GM12878 (cell line): ENCODE measurements around the gene PATZ1. TPM values are rescaled to one million over a fixed set of nuclear protein-coding genes. Genes with fewer than 3 reads are reported as not detected.

ENCODE experiments used
- ATAC-seq: fragments of 200-7000 bp; cut with Tn5 transposase; 3 replicates; pipeline ENCODE4 v1.9.1; 2020; ENCODE audit warnings: mild to moderate bottlenecking, moderate library complexity
- BruUV-seq: library from RNA; stranded (reverse); fragments of 400-500 nt; replicated peaks from 2 replicates; lab custom pipeline; 2021; lab: Mats Ljungman, UMichigan
- CTCF ChIA-PET: fragments of 300-600 bp; sonication (Branson Sonifier 250); formaldehyde crosslinking; extraction: SDS; loops from one replicate; lab custom pipeline; 2021; ENCODE audit warnings: inconsistent platforms; lab: Yijun Ruan, JAX
- POLR2A ChIA-PET: fragments of 350-600 bp; formaldehyde crosslinking; extraction: SDS; loops from one replicate; lab custom pipeline; 2021; ENCODE audit warnings: inconsistent platforms; lab: Charles Lee
- RAD21 ChIA-PET: fragments of 300-600 bp; sonication (Branson Sonifier 250); formaldehyde crosslinking; loops from one replicate; lab custom pipeline; 2023; ENCODE audit warnings: antibody characterized with exemption; ENCODE audit not compliant: unreplicated experiment; lab: Charles Lee
- SMC1A ChIA-PET: fragments of 300-600 bp; sonication (Branson Sonifier 250); formaldehyde crosslinking; loops from one replicate; lab custom pipeline; 2023; ENCODE audit not compliant: unreplicated experiment, uncharacterized antibody; lab: Charles Lee
- DNase-seq: peaks from one replicate; pipeline ENCODE4 v3.0.0-alpha.2; 2011; ENCODE audit warnings: low read depth, low spot score
- FAIRE-seq: peaks from 3 replicates; lab custom pipeline; 2011; peaks lifted over from hg19 to GRCh38; lab: Jason Lieb, UNC
- H2AFZ ChIP-seq: 2 replicates; pipeline ENCODE4 v1.6.0; 2011; ENCODE audit warnings: low read depth, low read length, control low read depth; ENCODE audit not compliant: control insufficient read depth
- H3K27ac ChIP-seq: 2 replicates; pipeline ENCODE4 v1.5.1; 2011; ENCODE audit warnings: control low read depth; ENCODE audit not compliant: control insufficient read depth, insufficient read depth
- H3K27me3 ChIP-seq, 2 experiments: replicated peaks in 1 of 2; 2 replicates each; pipeline versions ENCODE4 v1.6.0 to v1.6.1; 2011; ENCODE audit warnings: low read length in 1 of 2; ENCODE audit not compliant: control insufficient read depth in 2 of 2, insufficient read depth in 2 of 2
- H3K36me3 ChIP-seq, 2 experiments: 2 replicates each; pipeline ENCODE4 v1.5.1; 2011; ENCODE audit warnings: low read length in 1 of 2; ENCODE audit not compliant: control insufficient read depth in 2 of 2, insufficient read depth in 2 of 2
- H3K4me1 ChIP-seq: 2 replicates; pipeline ENCODE4 v1.6.1; 2011; ENCODE audit warnings: mild to moderate bottlenecking, low read length, moderate library complexity, mixed read lengths; ENCODE audit not compliant: control insufficient read depth, insufficient read depth
- H3K4me2 ChIP-seq: 2 replicates; pipeline ENCODE4 v1.6.0; 2011; ENCODE audit warnings: control low read depth; ENCODE audit not compliant: control insufficient read depth, insufficient read depth
- H3K4me3 ChIP-seq: fragments of 200-600 bp; sonication (generic); 2 replicates; pipeline ENCODE4 v1.5.1; 2016
- H3K79me2 ChIP-seq: 2 replicates; pipeline ENCODE4 v1.6.0; 2011; ENCODE audit warnings: low read length; ENCODE audit not compliant: control insufficient read depth, insufficient read depth
- H3K9ac ChIP-seq: 2 replicates; pipeline ENCODE4 v1.8.0; 2011; ENCODE audit warnings: low read length, control low read depth, mixed read lengths; ENCODE audit not compliant: control insufficient read depth, insufficient read depth
- H3K9me3 ChIP-seq: replicated peaks from 3 replicates; pipeline ENCODE4 v1.5.1; 2011; ENCODE audit warnings: mild to moderate bottlenecking, low read length; ENCODE audit not compliant: control insufficient read depth, insufficient read depth
- H4K20me1 ChIP-seq: 2 replicates; pipeline ENCODE4 v1.6.0; 2011; ENCODE audit not compliant: control insufficient read depth, insufficient read depth
- CHD1 ChIP-seq: IDR thresholded peaks from 2 replicates; pipeline ENCODE4 v1.6.1; 2012; ENCODE audit warnings: low read depth, low read length, improper control_type of control experiment
- CREM ChIP-seq: IDR thresholded peaks from 2 replicates; pipeline ENCODE4 v1.6.1; 2014; ENCODE audit warnings: antibody characterized with exemption, low read depth
- EED ChIP-seq: sonication (generic); IDR thresholded peaks from 2 replicates; pipeline ENCODE4 v1.6.1; 2016; ENCODE audit warnings: antibody characterized with exemption, low read depth
- IKZF2 ChIP-seq, 2 experiments: fragments of 450-650 bp; IDR thresholded peaks; 2 replicates each; pipeline ENCODE4 v1.6.1; 2017; ENCODE audit warnings: mild to moderate bottlenecking in 2 of 2, moderate library complexity in 2 of 2
- IRF4 ChIP-seq: IDR thresholded peaks from 2 replicates; pipeline ENCODE4 v1.6.1; 2011; ENCODE audit warnings: low read depth, low read length
- LARP7 ChIP-seq: fragments of 450-650 bp; IDR thresholded peaks from 2 replicates; pipeline ENCODE4 v1.6.1; 2017; ENCODE audit warnings: mild to moderate bottlenecking
- MAX ChIP-seq: IDR thresholded peaks from 2 replicates; pipeline ENCODE4 v1.6.1; 2012; ENCODE audit warnings: low read depth, low read length, improper control_type of control experiment
- MXI1 ChIP-seq: fragments of 150-350 bp; IDR thresholded peaks from 2 replicates; pipeline ENCODE4 v1.6.1; 2011; ENCODE audit warnings: low read depth, mild to moderate bottlenecking, inconsistent platforms, low read length, improper control_type of control experiment
- NBN ChIP-seq: fragments of 450-650 bp; IDR thresholded peaks from 2 replicates; pipeline ENCODE4 v1.6.1; 2016
- NFYB ChIP-seq: IDR thresholded peaks from 2 replicates; pipeline ENCODE4 v1.6.1; 2011; ENCODE audit warnings: low read depth, mild to moderate bottlenecking, low read length, improper control_type of control experiment, moderate library complexity; ENCODE audit not compliant: insufficient read depth
- POLR2AphosphoS5 ChIP-seq: IDR thresholded peaks from 2 replicates; pipeline ENCODE4 v1.6.1; 2011; ENCODE audit warnings: mild to moderate bottlenecking, low read length, inconsistent platforms
- RAD21 ChIP-seq: IDR thresholded peaks from 2 replicates; pipeline ENCODE4 v1.6.1; 2011; ENCODE audit warnings: mild to moderate bottlenecking, low read depth, low read length, moderate library complexity; ENCODE audit not compliant: insufficient read depth
- SIN3A ChIP-seq: IDR thresholded peaks from 2 replicates; pipeline ENCODE4 v1.6.1; 2012; ENCODE audit warnings: low read depth, low read length, improper control_type of control experiment
- SMAD1 ChIP-seq: fragments of 450-650 bp; IDR thresholded peaks from 2 replicates; pipeline ENCODE4 v1.6.1; 2018; ENCODE audit warnings: mild to moderate bottlenecking, low read depth; ENCODE audit not compliant: partially characterized antibody
- SMARCA5 ChIP-seq: fragments of 450-650 bp; IDR thresholded peaks from 2 replicates; pipeline ENCODE4 v1.6.1; 2017; ENCODE audit warnings: mild to moderate bottlenecking
- SP1 ChIP-seq: IDR thresholded peaks from one replicate; pipeline ENCODE4 v1.6.1; 2011; ENCODE audit warnings: low read depth, low read length
- TAF1 ChIP-seq: IDR thresholded peaks from 2 replicates; pipeline ENCODE4 v1.6.1; 2011; ENCODE audit warnings: mild to moderate bottlenecking, low read depth, low read length, borderline replicate concordance
- TARDBP ChIP-seq: IDR thresholded peaks from 2 replicates; pipeline ENCODE4 v1.6.1; 2016; ENCODE audit warnings: borderline replicate concordance
- TCF12 ChIP-seq: IDR thresholded peaks from 2 replicates; pipeline ENCODE4 v1.6.1; 2011; ENCODE audit warnings: low read depth, mild to moderate bottlenecking, low read length
- TCF3 ChIP-seq: IDR thresholded peaks from 2 replicates; pipeline ENCODE4 v1.6.1; 2012; ENCODE audit warnings: low read depth, mild to moderate bottlenecking, low read length, borderline replicate concordance; ENCODE audit not compliant: insufficient read depth
- WRNIP1 ChIP-seq: IDR thresholded peaks from 2 replicates; pipeline ENCODE4 v1.6.1; 2011; ENCODE audit warnings: low read depth, low read length, improper control_type of control experiment, borderline replicate concordance
- WGBS: methylation state at CpG from one replicate; pipeline ENCODE4 v1.1.6; 2016; ENCODE audit warnings: low lambda C conversion rate; ENCODE audit not compliant: insufficient replicate concordance, insufficient coverage; ENCODE audit errors: missing lambda C conversion rate; 5-methylcytosine and 5-hydroxymethylcytosine counted together
- in situ Hi-C: fragments of 300-500 bp; cut with MboI; formaldehyde crosslinking; loops from 9 replicates; pipeline ENCODE4 v1.14.3; 2018; ENCODE audit warnings: mixed read lengths
- intact Hi-C: fragments of 100-400 bp; cut with micrococcal nuclease; formaldehyde crosslinking; loops from one replicate; pipeline ENCODE4 v1.14.2; 2022; ENCODE audit not compliant: unreplicated experiment
- polyA plus RNA-seq, 11 experiments: library from polyadenylated mRNA; depleted of rRNA in 4 of 11; unstranded in 6 of 11; stranded (reverse) in 5 of 11; fragments of >200 nt; fragmentation: Nextera tagmentation in 4 of 11; fragmentation: Illumina TruSeq in 1 of 11; extraction: Ambion mirVana in 4 of 11; extraction: Trizol in 1 of 11; gene quantifications; 1 replicate in 1 of 11; 2 replicates in 10 of 11; pipeline versions ENCODE4 v1.2.1 to v1.2.3, GENCODE V29; 2011 to 2016; ENCODE audit warnings: inconsistent platforms in 2 of 11, missing spikeins in 2 of 11, low read depth in 1 of 11
- total RNA-seq, 4 experiments: library from RNA; depleted of rRNA in 3 of 4; stranded (reverse); fragments of >200 nt in 3 of 4; fragmentation: Illumina TruSeq in 1 of 4; extraction: Trizol in 1 of 4; gene quantifications; 2 replicates each; pipeline versions ENCODE4 v1.2.1 to v1.2.3, GENCODE V29; 2013 to 2021
- TF ChIP-seq, protein P1 (sequence below): IDR thresholded peaks from 2 replicates; pipeline ENCODE4 v1.6.1; 2011; ENCODE audit warnings: borderline replicate concordance, low read depth, mild to moderate bottlenecking, moderate library complexity, low read length; ENCODE audit not compliant: insufficient read depth, poor library complexity, severe bottlenecking

The PATZ1 gene
- total and polyA plus RNA-seq, 10 of the 15 experiments (the other 5 are each of a cell fraction or from before 2014, with no cell fraction given), result 3.6 to 32.7 (median 13.9) TPM

- Histone ChIP-seq H3K36me3 (no peaks in the 10 kb centered on the region), H3K4me1 (peaks cover 24% of the 10 kb centered on the region), H3K27me3 (no peaks in the 10 kb centered on the region), H2AFZ (peak within 1 kb of the TSS; percentile 59), H3K9ac (peak within 1 kb of the TSS; percentile 41), H3K4me3 (peak within 1 kb of the TSS; percentile 82), H3K4me2 (peak within 1 kb of the TSS; percentile 97), H3K9me3 (no peaks in the 10 kb centered on the region), H4K20me1 (no peaks in the 10 kb centered on the region), H3K27ac (peak within 1 kb of the TSS; percentile 21), H3K79me2 (no peaks in the 10 kb centered on the region)
- BruUV-seq, result TSS peak; percentile 51
- ChIA-PET POLR2A (interaction anchor here (0.6 to 1.4 kb wide), 6 partner anchors 21 to 868 kb away, joined by 3 to 6 read pairs (median 4); partner anchors contain the start of genes DRG1 and LIMK2), SMC1A (interaction anchor here (0.6 to 3.0 kb wide), 13 partner anchors 9 to 1004 kb away, joined by 3 to 18 read pairs (median 4); partner anchors contain the start of gene LIMK2), CTCF (interaction anchor here (0.7 to 4.1 kb wide), 9 partner anchors 9 to 92 kb away, joined by 3 to 24 read pairs (median 7); partner anchors contain the start of gene LIMK2), RAD21 (interaction anchor here (0.8 to 2.5 kb wide), 8 partner anchors 19 to 244 kb away, joined by 3 to 21 read pairs (median 4); partner anchors contain the start of gene LIMK2)
- peak; percentile 86 for FAIRE-seq
- peak; percentile 69 for ATAC-seq
- DNase-seq, result peak; percentile 41
- 19% methylated on average over 16 of the region's 19 CpGs for WGBS
- in situ Hi-C loops (no loop called here), intact Hi-C loops (loop anchor here (10.0 kb wide), 1 partner anchor 208 kb away; the partner anchor contains the start of gene SMTN)
- TF ChIP-seq TAF1 (peak; percentile 50; the same call in 1 of the 2 replicates), POLR2AphosphoS5 (peak; percentile 54), SMAD1 (no peak), NFYB (no peak), MAX (peak; percentile 38; the same call in 1 of the 2 replicates), CREM (peak; percentile 26; the same call in 1 of the 2 replicates), MXI1 (peak; percentile 32; the same call in 1 of the 2 replicates), IKZF2 (IDR thresholded peaks at IDR 0.05) (peak; percentile 36 to 50; a peak in 1 of 4 replicates), WRNIP1 (0 out of 2 replicates have a peak, but pooled peaks have one; percentile 45), EED (0 out of 2 replicates have a peak, but pooled peaks have one; percentile 17), NBN (peak; percentile 61; the same call in 1 of the 2 replicates), SIN3A (0 out of 2 replicates have a peak, but pooled peaks have one; percentile 28), TCF12 (0 out of 2 replicates have a peak, but pooled peaks have one; percentile 25), IRF4 (0 out of 2 replicates have a peak, but pooled peaks have one; percentile 22), CHD1 (0 out of 2 replicates have a peak, but pooled peaks have one; percentile 30), TARDBP (no peak), SMARCA5 (peak; percentile 24; the same call in 1 of the 2 replicates), RAD21 (peak; percentile 38), TCF3 (no peak), SP1 (peak; percentile 32), LARP7 (0 out of 2 replicates have a peak, but pooled peaks have one; percentile 43)
- TF ChIP-seq, protein P1, sequence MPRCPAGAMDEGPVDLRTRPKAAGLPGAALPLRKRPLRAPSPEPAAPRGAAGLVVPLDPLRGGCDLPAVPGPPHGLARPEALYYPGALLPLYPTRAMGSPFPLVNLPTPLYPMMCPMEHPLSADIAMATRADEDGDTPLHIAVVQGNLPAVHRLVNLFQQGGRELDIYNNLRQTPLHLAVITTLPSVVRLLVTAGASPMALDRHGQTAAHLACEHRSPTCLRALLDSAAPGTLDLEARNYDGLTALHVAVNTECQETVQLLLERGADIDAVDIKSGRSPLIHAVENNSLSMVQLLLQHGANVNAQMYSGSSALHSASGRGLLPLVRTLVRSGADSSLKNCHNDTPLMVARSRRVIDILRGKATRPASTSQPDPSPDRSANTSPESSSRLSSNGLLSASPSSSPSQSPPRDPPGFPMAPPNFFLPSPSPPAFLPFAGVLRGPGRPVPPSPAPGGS, result peak; percentile 23
Measured at GRCh38 chr22:31292236-31292989, 53.7 kb downstream of the PATZ1 start, which contains the start of gene PIK3IP1. Gene PIK3IP1 (minus strand): TSS chr22:31292488. CDS start chr22:31292344, 144 bp downstream.
